Fibroblast of gingiva (primary cell): Measurements from ENCODE around the gene BABAM2.

Experiments used
- DNase-seq: peaks from one replicate; pipeline ENCODE4 v3.0.0-alpha.2; 2011; ENCODE audit warnings: low read depth

Gene BABAM2

GRCh38 chr2:28129955-28130695 lies 239.6 kb downstream of the BABAM2 start:
- peak; percentile 20 for DNase-seq

GRCh38 chr2:28133778-28134177 lies 243.2 kb downstream of the BABAM2 start:
- DNase-seq = no peak

- DNase-seq = no peak
These were observed 243.8 kb downstream of the BABAM2 start for GRCh38 chr2:28134262-28134812.

GRCh38 chr2:28134857-28135256 lies 244.3 kb downstream of the BABAM2 start:
- no peak for DNase-seq

- DNase-seq = no peak
These were observed 244.8 kb downstream of the BABAM2 start for GRCh38 chr2:28135324-28135723.

- DNase-seq = no peak
These were observed 245.3 kb downstream of the BABAM2 start for GRCh38 chr2:28135799-28136198.

- DNase-seq = no peak
These were observed 246.0 kb downstream of the BABAM2 start for GRCh38 chr2:28136556-28136955.

- DNase-seq = peak; percentile 95
These were observed 246.7 kb downstream of the BABAM2 start for GRCh38 chr2:28137221-28137620.

GRCh38 chr2:28142386-28142785 lies 251.9 kb downstream of the BABAM2 start:
- DNase-seq = no peak

- no peak for DNase-seq
These were observed 257.5 kb downstream of the BABAM2 start for GRCh38 chr2:28148000-28148399.

- DNase-seq = no peak
These were observed 258.0 kb downstream of the BABAM2 start for GRCh38 chr2:28148566-28148965.

GRCh38 chr2:28150236-28150915 lies 259.8 kb downstream of the BABAM2 start:
- no peak for DNase-seq

GRCh38 chr2:28150994-28151393 lies 260.5 kb downstream of the BABAM2 start:
- no peak for DNase-seq

- no peak for DNase-seq
These were observed 262.2 kb downstream of the BABAM2 start for GRCh38 chr2:28152585-28153280.

- DNase-seq = no peak
These were observed 263.3 kb downstream of the BABAM2 start for GRCh38 chr2:28153851-28154250.

- DNase-seq = no peak
These were observed 264.6 kb downstream of the BABAM2 start for GRCh38 chr2:28155086-28155485.

- DNase-seq = no peak
These were observed 265.1 kb downstream of the BABAM2 start for GRCh38 chr2:28155627-28156026.

GRCh38 chr2:28158791-28159190 lies 268.3 kb downstream of the BABAM2 start:
- DNase-seq = no peak

GRCh38 chr2:28160986-28161425 lies 270.5 kb downstream of the BABAM2 start:
- peak; percentile 95 for DNase-seq

- DNase-seq = peak; percentile 93
These were observed 270.9 kb downstream of the BABAM2 start for GRCh38 chr2:28161466-28161865.

GRCh38 chr2:28162564-28162963 lies 272.0 kb downstream of the BABAM2 start:
- DNase-seq = no peak

GRCh38 chr2:28163028-28163427 lies 272.5 kb downstream of the BABAM2 start:
- no peak for DNase-seq
